ENCODE data around the gene FKBP15.
A peak's percentile ranks its signal among the peaks of the same experiment; 100 is the strongest.
"Not testable (repeated sequence)": the region's sequence is repeated elsewhere in the genome, so short reads cannot be mapped to it uniquely, and the experiment has no call there.

FKBP15 gene

GRCh38 chr9:113221003-113221799 is at the start of gene FKBP15, which contains the start of gene SLC31A1:
TSS of gene FKBP15 (minus strand) at chr9:113221277. CDS start at chr9:113221243, 34 bp downstream.
TSS of gene SLC31A1 (plus strand) at chr9:113221544. CDS start at chr9:113256149, 34,605 bp downstream.
- peak; percentile 93 for DNase-seq (ENCODE audit: low read depth, low spot score)

- no peak for DNase-seq (ENCODE audit: low read depth, low spot score)
These were observed 48.8 kb upstream of the FKBP15 start for GRCh38 chr9:113269871-113270270.

GRCh38 chr9:113269355-113269754 is 48.3 kb upstream of the FKBP15 start:
- no peak for DNase-seq (ENCODE audit: low read depth, low spot score)

DNA sequence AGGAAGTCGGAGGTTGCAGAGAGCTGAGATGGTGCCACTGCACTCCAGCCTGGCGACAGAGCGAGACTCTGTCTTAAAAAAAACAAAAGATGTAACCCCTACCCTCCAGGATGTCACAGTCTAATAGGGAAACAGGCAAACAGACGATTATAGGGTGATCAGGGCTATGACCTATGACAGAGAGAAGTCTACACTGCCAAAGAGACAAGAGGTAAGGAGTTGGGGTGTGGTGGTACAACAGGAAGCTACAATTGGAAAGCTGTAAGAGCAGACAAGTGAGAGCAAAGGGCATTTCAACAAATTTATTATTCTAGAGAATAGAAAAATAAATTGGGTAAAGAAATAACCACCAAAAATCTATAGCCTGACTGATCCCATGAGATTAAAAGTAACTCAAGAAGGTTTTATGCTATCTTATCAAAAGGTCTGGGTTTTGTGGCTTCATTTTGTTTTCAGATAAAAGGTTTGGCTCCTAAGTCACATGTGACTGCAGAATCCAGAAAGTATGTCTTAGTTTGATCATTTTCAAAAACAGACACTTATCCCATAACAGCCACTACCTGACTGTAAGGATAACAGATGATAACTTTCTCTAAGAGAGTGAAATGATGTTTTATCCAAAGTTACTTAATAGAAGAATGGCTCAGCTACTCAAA is 47.0 kb upstream of the FKBP15 start:
- DNase-seq (ENCODE audit: low read depth, low spot score), result no peak

- no peak for DNase-seq (ENCODE audit: low read depth, low spot score)
These were observed 45.1 kb upstream of the FKBP15 start for GRCh38 chr9:113266174-113266573.

DNA sequence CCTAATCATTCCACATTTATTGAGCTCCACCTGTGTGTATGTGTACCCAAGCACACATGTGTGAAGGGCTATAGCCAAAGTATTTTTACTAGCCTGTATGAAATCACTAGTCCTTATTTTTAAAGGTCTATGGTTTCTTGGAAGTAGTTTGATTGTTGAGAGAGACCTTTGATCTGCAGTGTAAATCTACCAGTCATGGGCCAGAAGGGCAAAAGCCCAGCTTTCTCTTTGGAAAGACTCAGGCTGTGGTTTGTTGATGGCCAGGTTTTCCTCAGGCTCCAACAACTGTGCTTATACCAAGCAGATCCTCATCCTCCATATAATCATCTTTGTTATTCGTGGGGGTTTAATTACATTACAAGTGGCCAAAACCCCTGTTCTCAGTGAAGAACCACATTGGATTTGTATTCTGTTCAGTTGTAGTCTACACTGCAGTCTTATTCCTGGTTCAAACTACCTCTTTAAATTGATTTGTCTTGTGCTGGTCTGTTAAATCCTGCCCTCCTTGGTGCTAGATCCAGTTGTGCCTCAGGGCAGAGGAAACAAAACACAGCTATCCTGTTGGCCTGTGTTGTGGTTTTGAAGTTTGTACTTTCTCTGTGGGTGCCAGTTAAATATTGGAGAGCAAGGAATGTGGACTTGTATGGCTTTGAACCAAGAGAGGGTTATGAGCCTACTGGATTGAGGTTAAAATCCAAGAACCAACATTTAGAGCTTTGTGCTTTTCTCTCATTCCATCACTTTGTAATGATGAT is 41.0 kb upstream of the FKBP15 start:
- DNase-seq (ENCODE audit: low read depth, low spot score), result no peak

GRCh38 chr9:113258282-113258681 is 37.2 kb upstream of the FKBP15 start:
- no peak for DNase-seq (ENCODE audit: low read depth, low spot score)

- no peak for DNase-seq (ENCODE audit: low read depth, low spot score)
These were observed 36.8 kb upstream of the FKBP15 start for GRCh38 chr9:113257863-113258262.

GRCh38 chr9:113255438-113255837 is 34.4 kb upstream of the FKBP15 start:
- no peak for DNase-seq (ENCODE audit: low read depth, low spot score)

- no peak for DNase-seq (ENCODE audit: low read depth, low spot score)
These were observed 33.9 kb upstream of the FKBP15 start for GRCh38 chr9:113254991-113255390.

DNA sequence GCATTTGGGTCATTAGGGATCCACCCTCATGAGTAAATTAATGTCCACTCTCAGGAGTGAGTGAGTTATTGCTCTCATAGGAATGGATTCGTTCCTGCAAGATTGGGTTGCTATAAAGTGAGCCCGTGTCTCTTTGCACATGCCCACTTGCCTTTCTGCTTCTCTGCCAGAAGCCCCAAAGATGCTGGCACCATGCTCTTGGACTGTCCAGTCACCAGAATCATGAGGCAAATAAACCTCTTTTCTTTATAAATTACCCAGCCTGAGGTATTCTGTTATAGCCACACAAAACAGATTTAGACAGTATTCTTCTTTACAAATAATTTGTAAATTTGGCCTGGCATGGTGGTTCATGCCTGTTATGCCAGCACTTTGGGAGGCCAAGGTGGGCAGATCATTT is 29.7 kb upstream of the FKBP15 start:
- no peak for DNase-seq (ENCODE audit: low read depth, low spot score)

- DNase-seq (ENCODE audit: low read depth, low spot score), result not testable (repeated sequence)
These were observed 28.6 kb upstream of the FKBP15 start for GRCh38 chr9:113249661-113250060.

DNA sequence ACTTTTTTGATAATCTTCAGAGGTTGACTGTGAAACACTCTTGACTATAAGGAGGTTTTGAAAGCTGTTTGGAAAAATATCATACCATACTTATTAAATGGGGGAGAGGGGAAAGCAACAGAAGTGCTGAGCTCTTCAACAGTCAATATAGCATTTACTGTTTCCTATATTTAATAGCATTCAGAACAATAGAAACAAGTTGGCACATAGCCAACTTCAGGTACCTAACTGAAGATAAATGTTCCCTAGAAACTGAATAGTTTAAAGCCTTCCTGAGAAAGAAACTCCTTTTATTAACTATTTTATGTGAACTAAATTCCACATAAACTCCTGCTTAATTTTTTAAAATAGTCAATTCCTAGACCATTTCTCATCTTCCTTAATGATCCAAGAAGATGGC is 26.6 kb upstream of the FKBP15 start:
- no peak for DNase-seq (ENCODE audit: low read depth, low spot score)

GRCh38 chr9:113246928-113247327 is 25.9 kb upstream of the FKBP15 start:
- no peak for DNase-seq (ENCODE audit: low read depth, low spot score)

DNA sequence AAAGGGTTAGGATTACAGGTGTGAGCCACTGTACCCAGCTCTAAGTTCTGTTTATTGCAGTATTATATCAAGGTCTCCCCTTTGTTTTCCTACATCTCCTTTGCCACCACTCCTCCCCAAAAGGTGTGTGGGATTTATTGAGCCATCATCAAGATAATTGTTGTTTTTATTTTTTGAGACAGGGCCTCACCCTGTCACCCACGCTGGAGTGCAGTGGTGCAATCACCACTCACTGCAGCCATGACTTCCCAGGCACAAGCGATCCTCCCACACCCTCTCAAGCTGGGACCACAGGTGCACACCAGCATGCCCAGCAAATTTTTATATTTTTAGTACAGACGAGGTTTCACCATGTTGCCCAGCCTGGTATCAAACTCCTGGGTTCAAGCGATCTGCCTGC is 24.8 kb upstream of the FKBP15 start:
- no peak for DNase-seq (ENCODE audit: low read depth, low spot score)

- DNase-seq (ENCODE audit: low read depth, low spot score), result no peak
These were observed 23.5 kb upstream of the FKBP15 start for GRCh38 chr9:113244556-113244955.

- no peak for DNase-seq (ENCODE audit: low read depth, low spot score)
These were observed 20.1 kb upstream of the FKBP15 start for GRCh38 chr9:113241161-113241560.

DNA sequence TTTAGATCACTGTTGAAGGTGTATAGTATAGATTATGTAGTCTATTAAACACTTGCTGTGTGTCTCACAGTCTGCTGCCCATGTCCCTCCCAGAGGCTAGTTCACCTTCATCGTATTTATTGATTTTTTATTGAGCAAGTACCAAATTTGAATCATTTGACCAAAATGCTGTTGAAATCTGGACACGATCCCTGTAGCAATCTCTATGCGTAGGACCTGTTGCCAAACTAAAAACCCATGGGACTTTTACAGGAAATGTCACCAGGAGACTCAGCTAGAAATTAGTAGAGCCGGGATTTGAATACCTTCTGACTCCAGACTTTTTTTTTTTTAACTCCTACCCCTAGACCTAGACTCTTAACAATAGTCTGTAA is 17.8 kb upstream of the FKBP15 start:
- no peak for DNase-seq (ENCODE audit: low read depth, low spot score)

DNA sequence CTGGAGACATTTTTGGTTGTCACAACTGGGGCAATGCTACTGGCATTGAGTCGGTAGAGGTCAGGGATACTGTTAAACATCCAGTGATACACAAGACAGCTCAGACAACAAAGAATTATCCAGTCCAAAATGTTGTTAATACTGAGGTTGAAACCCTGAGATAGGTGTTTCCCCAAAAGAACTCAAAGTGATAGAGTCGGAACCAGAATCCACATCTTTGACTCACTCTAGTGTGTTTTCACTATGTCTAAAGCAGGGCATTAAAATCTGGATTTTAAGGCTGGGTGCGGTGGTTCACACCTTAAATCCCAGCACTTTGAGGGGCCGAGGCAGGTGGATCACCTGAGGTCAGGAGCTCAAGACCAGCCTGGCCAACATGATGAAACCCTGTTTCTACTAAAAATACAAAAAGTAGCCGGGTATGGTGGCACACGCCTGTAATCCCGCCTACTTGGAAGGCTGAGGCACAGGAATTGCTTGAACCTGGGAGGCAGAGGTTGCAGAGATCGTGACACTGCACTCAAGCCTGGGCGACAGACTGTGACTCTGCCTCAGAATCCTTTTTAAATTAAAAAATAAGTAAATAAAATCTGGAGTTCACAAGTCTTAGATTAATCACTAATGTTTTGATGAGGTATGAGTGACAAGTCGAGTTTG is 17.3 kb upstream of the FKBP15 start:
- no peak for DNase-seq (ENCODE audit: low read depth, low spot score)

GRCh38 chr9:113237026-113237425 is 15.9 kb upstream of the FKBP15 start:
- no peak for DNase-seq (ENCODE audit: low read depth, low spot score)

DNA sequence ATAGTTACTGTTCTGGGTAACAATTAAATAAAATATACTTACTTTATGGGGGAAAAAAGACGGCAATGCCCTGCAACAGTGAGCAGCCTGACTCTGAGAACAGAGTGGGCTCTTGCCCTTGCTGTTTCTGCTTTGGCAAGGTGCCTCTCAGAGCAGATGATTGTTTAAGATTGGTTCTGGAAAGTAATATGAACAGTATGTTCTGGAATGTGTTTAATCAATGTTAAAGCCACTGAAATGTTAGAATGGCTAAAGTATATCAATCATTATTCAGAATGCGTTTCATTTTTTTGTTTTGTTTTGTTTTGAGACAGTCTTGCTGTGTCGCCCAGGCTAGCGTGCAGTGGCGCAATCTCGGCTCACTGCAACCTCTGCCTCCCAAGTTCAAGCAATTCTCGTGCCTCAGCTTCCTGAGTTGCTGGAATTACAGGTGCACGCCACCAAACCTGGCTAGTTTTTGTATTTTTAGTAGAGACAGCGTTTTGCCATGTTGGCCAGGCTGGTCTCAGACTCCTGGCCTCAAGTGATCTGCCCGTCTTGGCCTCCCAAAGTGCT is 14.7 kb upstream of the FKBP15 start:
- DNase-seq (ENCODE audit: low read depth, low spot score), result not testable (repeated sequence)

GRCh38 chr9:113231701-113232100 is 10.6 kb upstream of the FKBP15 start:
- DNase-seq (ENCODE audit: low read depth, low spot score), result no peak
